HL-60 (cell line): ENCODE data around the gene ARL13B.
"Not testable (repeated sequence)": the region's sequence is repeated elsewhere in the genome, so short reads cannot be mapped to it uniquely, and the experiment has no call there.

Source experiments
- DNase-seq, 2 experiments: peaks; one replicate each; pipeline ENCODE4 v3.0.0-alpha.2; 2010 to 2020; ENCODE audit warnings: low read depth in 1 of 2, low spot score in 1 of 2
- H3K27ac ChIP-seq: fragments of 250-450 bp; sonication (Bioruptor Pico); replicated peaks from 2 replicates; pipeline ENCODE4 v1.5.1; 2020; ENCODE audit warnings: mild to moderate bottlenecking, moderate library complexity
- H3K27me3 ChIP-seq: fragments of 250-450 bp; sonication (Bioruptor Pico); 2 replicates; pipeline ENCODE4 v1.5.1; 2021; ENCODE audit warnings: mild to moderate bottlenecking, moderate library complexity; ENCODE audit not compliant: insufficient read depth, poor library complexity, severe bottlenecking
- H3K4me3 ChIP-seq: replicated peaks from 2 replicates; pipeline ENCODE4 v1.5.1; 2011; ENCODE audit warnings: mild to moderate bottlenecking, control low read depth, low read length; ENCODE audit not compliant: insufficient read depth
- CTCF ChIP-seq: IDR thresholded peaks from one replicate; pipeline ENCODE4 v1.5.1; 2011; ENCODE audit warnings: low read length, control low read depth, inconsistent platforms; ENCODE audit not compliant: insufficient read depth
- GABPA ChIP-seq: IDR thresholded peaks from 2 replicates; pipeline ENCODE4 v1.6.1; 2012; ENCODE audit warnings: low read depth
- POLR2AphosphoS5 ChIP-seq: IDR thresholded peaks from 2 replicates; pipeline ENCODE4 v1.6.1; 2012; ENCODE audit warnings: low read depth
- REST ChIP-seq: IDR thresholded peaks from 2 replicates; pipeline ENCODE4 v1.6.1; 2012; ENCODE audit warnings: low read depth; ENCODE audit not compliant: insufficient replicate concordance
- SPI1 ChIP-seq: IDR thresholded peaks from 2 replicates; pipeline ENCODE4 v1.6.1; 2012; ENCODE audit warnings: low read depth, mild to moderate bottlenecking, borderline replicate concordance

The ARL13B gene

GRCh38 chr3:94043285-94043684 is 63.3 kb downstream of the ARL13B start:
- TF ChIP-seq GABPA (no peak), POLR2AphosphoS5 (no peak), CTCF (no peak), REST (no peak), SPI1 (no peak)
- H3K27me3 ChIP-seq, result no peaks in the 10 kb centered on the region
- H3K4me3 ChIP-seq, result no peak overlapping the region
- no peak for DNase-seq
- no peak overlapping the region for H3K27ac ChIP-seq

GRCh38 chr3:94044100-94044936 is 64.4 kb downstream of the ARL13B start:
- not testable (repeated sequence) for DNase-seq, H3K4me3 ChIP-seq, H3K27ac ChIP-seq, H3K27me3 ChIP-seq

GRCh38 chr3:94046533-94046932 is 66.6 kb downstream of the ARL13B start:
- H3K27me3 ChIP-seq, result no peaks in the 10 kb centered on the region
- H3K4me3 ChIP-seq, result no peak overlapping the region
- no peak for TF ChIP-seq CTCF
- no peak for TF ChIP-seq POLR2AphosphoS5
- no peak for TF ChIP-seq GABPA
- TF ChIP-seq REST, result no peak
- no peak for TF ChIP-seq SPI1
- no peak overlapping the region for H3K27ac ChIP-seq
- no peak for DNase-seq

GRCh38 chr3:94049267-94049666 is 69.3 kb downstream of the ARL13B start:
- no peak for DNase-seq
- TF ChIP-seq SPI1 (no peak), CTCF (no peak), REST (no peak), GABPA (no peak), POLR2AphosphoS5 (no peak)
- no peak overlapping the region for H3K4me3 ChIP-seq

More at GRCh38 chr3:94049267-94049666, 69.3 kb downstream of the ARL13B start:
- Histone ChIP-seq H3K27me3 (no peaks in the 10 kb centered on the region), H3K27ac (no peak overlapping the region)
